Measurements from ENCODE around the gene NFIC.
"Not testable (repeated sequence)": the region's sequence is repeated elsewhere in the genome, so short reads cannot be mapped to it uniquely, and the experiment has no call there.

The NFIC gene

GRCh38 chr19:3420244-3420755 is 53.9 kb downstream of the NFIC start:
- Histone ChIP-seq H3K9me2 (ENCODE audit: low read depth, low read length) (no peaks in the 10 kb centered on the region), H3K36me3 (ENCODE audit: insufficient read depth, low read length) (no peaks in the 10 kb centered on the region), H3K9me3 (ENCODE audit: low read length) (no peaks in the 10 kb centered on the region), H3K4me1 (ENCODE audit: insufficient read depth, low read length, severe bottlenecking) (no peaks in the 10 kb centered on the region), H3K27ac (ENCODE audit: low read depth, low read length, poor library complexity, severe bottlenecking) (no peak overlapping the region), H3K9ac (ENCODE audit: low read length) (no peak overlapping the region), H3K4me3 (ENCODE audit: low read depth, low read length, poor library complexity, severe bottlenecking) (no peak overlapping the region), H3F3A (ENCODE audit: insufficient read depth, low read length) (no peaks in the 10 kb centered on the region), H3K27me3 (ENCODE audit: insufficient read depth, low read length) (no peaks in the 10 kb centered on the region), H2AFZ (ENCODE audit: low read length) (no peak overlapping the region), H3K4me2 (ENCODE audit: low read length) (no peak overlapping the region), H4K20me1 (ENCODE audit: insufficient read depth, low read length) (no peaks in the 10 kb centered on the region), H3K79me2 (ENCODE audit: insufficient read depth, low read length) (no peaks in the 10 kb centered on the region)
- no peak for TF ChIP-seq EZH2 (IDR thresholded peaks at IDR 0.05; ENCODE audit: borderline replicate concordance, low read length)
- no peak for TF ChIP-seq CTCF (IDR thresholded peaks at IDR 0.05; ENCODE audit: low read length)

GRCh38 chr19:3420909-3421619 is 54.7 kb downstream of the NFIC start:
- no peak overlapping the region for H2AFZ ChIP-seq (ENCODE audit: low read length)
- no peak overlapping the region for H3K4me2 ChIP-seq (ENCODE audit: low read length)
- no peaks in the 10 kb centered on the region for H3K9me2 ChIP-seq (ENCODE audit: low read depth, low read length)
- no peak overlapping the region for H3K9ac ChIP-seq (ENCODE audit: low read length)
- TF ChIP-seq EZH2 (IDR thresholded peaks at IDR 0.05; ENCODE audit: borderline replicate concordance, low read length), result no peak
- no peak for TF ChIP-seq CTCF (IDR thresholded peaks at IDR 0.05; ENCODE audit: low read length)
- H3K79me2 ChIP-seq (ENCODE audit: insufficient read depth, low read length), result no peaks in the 10 kb centered on the region
- no peaks in the 10 kb centered on the region for H3F3A ChIP-seq (ENCODE audit: insufficient read depth, low read length)
- H3K9me3 ChIP-seq (ENCODE audit: low read length), result no peaks in the 10 kb centered on the region
- no peak overlapping the region for H3K27ac ChIP-seq (ENCODE audit: low read depth, low read length, poor library complexity, severe bottlenecking)
- no peaks in the 10 kb centered on the region for H4K20me1 ChIP-seq (ENCODE audit: insufficient read depth, low read length)
- no peak overlapping the region for H3K4me3 ChIP-seq (ENCODE audit: low read depth, low read length, poor library complexity, severe bottlenecking)
- H3K36me3 ChIP-seq (ENCODE audit: insufficient read depth, low read length), result no peaks in the 10 kb centered on the region
- no peaks in the 10 kb centered on the region for H3K4me1 ChIP-seq (ENCODE audit: insufficient read depth, low read length, severe bottlenecking)
- no peaks in the 10 kb centered on the region for H3K27me3 ChIP-seq (ENCODE audit: insufficient read depth, low read length)

GRCh38 chr19:3421656-3422055 is 55.3 kb downstream of the NFIC start:
- H3K79me2 ChIP-seq (ENCODE audit: insufficient read depth, low read length); H3K9ac ChIP-seq (ENCODE audit: low read length); H3F3A ChIP-seq (ENCODE audit: insufficient read depth, low read length); H3K9me2 ChIP-seq (ENCODE audit: low read depth, low read length); H3K36me3 ChIP-seq (ENCODE audit: insufficient read depth, low read length); H3K4me2 ChIP-seq (ENCODE audit: low read length); H2AFZ ChIP-seq (ENCODE audit: low read length); H3K4me3 ChIP-seq (ENCODE audit: low read depth, low read length, poor library complexity, severe bottlenecking); H3K9me3 ChIP-seq (ENCODE audit: low read length); H3K27ac ChIP-seq (ENCODE audit: low read depth, low read length, poor library complexity, severe bottlenecking); H3K27me3 ChIP-seq (ENCODE audit: insufficient read depth, low read length); H3K4me1 ChIP-seq (ENCODE audit: insufficient read depth, low read length, severe bottlenecking); H4K20me1 ChIP-seq (ENCODE audit: insufficient read depth, low read length): not testable (repeated sequence)

All from OCI-LY1 (cell line).